ENCODE measurements around the gene PHC2.

DNA sequence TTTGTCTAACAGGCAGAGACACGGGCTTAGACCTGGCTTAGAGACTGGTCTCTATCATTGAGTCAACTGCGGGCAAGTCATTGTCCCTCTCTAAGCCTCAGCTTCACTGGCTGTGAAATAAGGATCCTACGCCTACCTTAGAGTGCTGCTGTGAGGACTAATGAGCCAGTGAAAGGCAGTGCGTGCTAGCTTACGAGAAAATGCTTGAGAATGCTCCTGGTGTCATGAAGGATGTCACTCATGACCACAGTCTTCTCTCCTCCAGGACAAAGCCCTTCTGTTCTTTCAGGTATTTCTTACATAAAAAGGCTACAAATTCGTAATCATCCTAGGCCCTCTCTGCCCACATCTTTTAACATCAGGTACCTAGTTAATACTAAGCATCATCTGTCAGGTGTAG lies 93.5 kb downstream of the PHC2 start:
- TF ChIP-seq POLR2A (IDR thresholded peaks at IDR 0.05), result no peak
- TF ChIP-seq, protein P1, sequence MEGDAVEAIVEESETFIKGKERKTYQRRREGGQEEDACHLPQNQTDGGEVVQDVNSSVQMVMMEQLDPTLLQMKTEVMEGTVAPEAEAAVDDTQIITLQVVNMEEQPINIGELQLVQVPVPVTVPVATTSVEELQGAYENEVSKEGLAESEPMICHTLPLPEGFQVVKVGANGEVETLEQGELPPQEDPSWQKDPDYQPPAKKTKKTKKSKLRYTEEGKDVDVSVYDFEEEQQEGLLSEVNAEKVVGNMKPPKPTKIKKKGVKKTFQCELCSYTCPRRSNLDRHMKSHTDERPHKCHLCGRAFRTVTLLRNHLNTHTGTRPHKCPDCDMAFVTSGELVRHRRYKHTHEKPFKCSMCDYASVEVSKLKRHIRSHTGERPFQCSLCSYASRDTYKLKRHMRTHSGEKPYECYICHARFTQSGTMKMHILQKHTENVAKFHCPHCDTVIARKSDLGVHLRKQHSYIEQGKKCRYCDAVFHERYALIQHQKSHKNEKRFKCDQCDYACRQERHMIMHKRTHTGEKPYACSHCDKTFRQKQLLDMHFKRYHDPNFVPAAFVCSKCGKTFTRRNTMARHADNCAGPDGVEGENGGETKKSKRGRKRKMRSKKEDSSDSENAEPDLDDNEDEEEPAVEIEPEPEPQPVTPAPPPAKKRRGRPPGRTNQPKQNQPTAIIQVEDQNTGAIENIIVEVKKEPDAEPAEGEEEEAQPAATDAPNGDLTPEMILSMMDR (IDR thresholded peaks at IDR 0.05), result no peak

Measured in lower leg skin (tissue), 3 donors.